Measurements from ENCODE around the gene LY6G5C. TPM values are rescaled to one million over a fixed set of nuclear protein-coding genes. Genes with fewer than 3 reads are reported as not detected.

The LY6G5C gene
- total and polyA plus RNA-seq, 2 donors = 0.37 to 4.0 TPM

GRCh38 chr6:31640612-31641011 lies 40.3 kb downstream of the LY6G5C start:
- WGBS = 94% methylated on average over 6 of the region's 6 CpGs
- H3K36me3 ChIP-seq (ENCODE audit: insufficient read depth) = peaks cover 16% of the 10 kb centered on the region
- no peak for DNase-seq (ENCODE audit: extremely low spot score)
- no peaks in the 10 kb centered on the region for H3K4me1 ChIP-seq (ENCODE audit: insufficient read depth)
- H3K27ac ChIP-seq (ENCODE audit: low read depth) = no peak overlapping the region
- no peak overlapping the region for H3K4me3 ChIP-seq (ENCODE audit: low read depth, low read length)

- H3K4me1 ChIP-seq (ENCODE audit: insufficient read depth) = no peaks in the 10 kb centered on the region
- no peak overlapping the region for H3K27ac ChIP-seq (ENCODE audit: low read depth)
- H3K36me3 ChIP-seq (ENCODE audit: insufficient read depth) = peaks cover 8% of the 10 kb centered on the region
- WGBS = 74% methylated on average over 10 of the region's 10 CpGs
- DNase-seq (ENCODE audit: extremely low spot score) = no peak
- H3K4me3 ChIP-seq (ENCODE audit: low read depth, low read length) = no peak overlapping the region
Measured at GRCh38 chr6:31639449-31639861, 41.4 kb downstream of the LY6G5C start.

- Histone ChIP-seq H3K4me1 (ENCODE audit: insufficient read depth) (no peaks in the 10 kb centered on the region), H3K27ac (ENCODE audit: low read depth) (no peak overlapping the region), H3K36me3 (ENCODE audit: insufficient read depth) (peaks cover 8% of the 10 kb centered on the region), H3K4me3 (ENCODE audit: low read depth, low read length) (no peak overlapping the region)
- DNase-seq (ENCODE audit: extremely low spot score) = no peak
- WGBS = 80% methylated on average over 9 of the region's 9 CpGs
Measured at GRCh38 chr6:31639043-31639442, 41.8 kb downstream of the LY6G5C start.

- Histone ChIP-seq H3K36me3 (ENCODE audit: insufficient read depth) (peaks cover 8% of the 10 kb centered on the region), H3K4me3 (ENCODE audit: low read depth, low read length) (no peak overlapping the region), H3K4me1 (ENCODE audit: insufficient read depth) (no peaks in the 10 kb centered on the region), H3K27ac (ENCODE audit: low read depth) (no peak overlapping the region)
- 79% methylated on average over 27 of the region's 27 CpGs for WGBS
- DNase-seq (ENCODE audit: extremely low spot score) = no peak
Measured at GRCh38 chr6:31636698-31637596, 43.9 kb downstream of the LY6G5C start.

- no peak overlapping the region for H3K27ac ChIP-seq (ENCODE audit: low read depth)
- no peak for DNase-seq (ENCODE audit: extremely low spot score)
- no peak overlapping the region for H3K4me3 ChIP-seq (ENCODE audit: low read depth, low read length)
Measured at GRCh38 chr6:31634969-31635575, 45.8 kb downstream of the LY6G5C start.

GRCh38 chr6:31634131-31634530 lies 46.7 kb downstream of the LY6G5C start:
- WGBS = 82% methylated on average over 3 of the region's 3 CpGs
- DNase-seq (ENCODE audit: extremely low spot score) = no peak
- peaks cover 10% of the 10 kb centered on the region for H3K36me3 ChIP-seq (ENCODE audit: insufficient read depth)

More at GRCh38 chr6:31634969-31635575, 45.8 kb downstream of the LY6G5C start:
- WGBS = 83% methylated on average over 11 of the region's 11 CpGs
- Histone ChIP-seq H3K4me1 (ENCODE audit: insufficient read depth) (no peaks in the 10 kb centered on the region), H3K36me3 (ENCODE audit: insufficient read depth) (peaks cover 8% of the 10 kb centered on the region)

GRCh38 chr6:31633447-31633846 lies 47.4 kb downstream of the LY6G5C start:
- 90% methylated on average over 7 of the region's 7 CpGs for WGBS
- Histone ChIP-seq H3K27ac (ENCODE audit: low read depth) (no peak overlapping the region), H3K36me3 (ENCODE audit: insufficient read depth) (peaks cover 8% of the 10 kb centered on the region), H3K4me1 (ENCODE audit: insufficient read depth) (no peaks in the 10 kb centered on the region), H3K4me3 (ENCODE audit: low read depth, low read length) (no peak overlapping the region)
- DNase-seq (ENCODE audit: extremely low spot score) = no peak

More at GRCh38 chr6:31634131-31634530, 46.7 kb downstream of the LY6G5C start:
- Histone ChIP-seq H3K4me1 (ENCODE audit: insufficient read depth) (no peaks in the 10 kb centered on the region), H3K4me3 (ENCODE audit: low read depth, low read length) (no peak overlapping the region), H3K27ac (ENCODE audit: low read depth) (no peak overlapping the region)

GRCh38 chr6:31632279-31632946 lies 48.5 kb downstream of the LY6G5C start:
- 88% methylated on average over 26 of the region's 26 CpGs for WGBS
- H3K4me1 ChIP-seq (ENCODE audit: insufficient read depth) = no peaks in the 10 kb centered on the region
- H3K36me3 ChIP-seq (ENCODE audit: insufficient read depth) = peaks cover 10% of the 10 kb centered on the region
- no peak for DNase-seq (ENCODE audit: extremely low spot score)
- no peak overlapping the region for H3K27ac ChIP-seq (ENCODE audit: low read depth)
- no peak overlapping the region for H3K4me3 ChIP-seq (ENCODE audit: low read depth, low read length)

- 84% methylated on average over 32 of the region's 32 CpGs for WGBS
- H3K4me3 ChIP-seq (ENCODE audit: low read depth, low read length) = no peak overlapping the region
- H3K27ac ChIP-seq (ENCODE audit: low read depth) = no peak overlapping the region
- no peak for DNase-seq (ENCODE audit: extremely low spot score)
- H3K36me3 ChIP-seq (ENCODE audit: insufficient read depth) = peaks cover 11% of the 10 kb centered on the region
- no peaks in the 10 kb centered on the region for H3K4me1 ChIP-seq (ENCODE audit: insufficient read depth)
Measured at GRCh38 chr6:31631681-31632278, 49.1 kb downstream of the LY6G5C start.

GRCh38 chr6:31631209-31631608 lies 49.7 kb downstream of the LY6G5C start:
- DNase-seq (ENCODE audit: extremely low spot score) = no peak
- H3K36me3 ChIP-seq (ENCODE audit: insufficient read depth) = peaks cover 11% of the 10 kb centered on the region
- no peaks in the 10 kb centered on the region for H3K4me1 ChIP-seq (ENCODE audit: insufficient read depth)
- H3K27ac ChIP-seq (ENCODE audit: low read depth) = no peak overlapping the region
- 77% methylated on average over 16 of the region's 16 CpGs for WGBS
- H3K4me3 ChIP-seq (ENCODE audit: low read depth, low read length) = no peak overlapping the region

- Histone ChIP-seq H3K36me3 (ENCODE audit: insufficient read depth) (peaks cover 16% of the 10 kb centered on the region), H3K4me3 (ENCODE audit: low read depth, low read length) (no peak overlapping the region), H3K4me1 (ENCODE audit: insufficient read depth) (no peaks in the 10 kb centered on the region), H3K27ac (ENCODE audit: low read depth) (no peak overlapping the region)
- no peak for DNase-seq (ENCODE audit: extremely low spot score)
- 91% methylated on average over 25 of the region's 25 CpGs for WGBS
Measured at GRCh38 chr6:31630177-31630934, 50.5 kb downstream of the LY6G5C start.

- Histone ChIP-seq H3K36me3 (ENCODE audit: insufficient read depth) (peaks cover 22% of the 10 kb centered on the region), H3K4me3 (ENCODE audit: low read depth, low read length) (no peak overlapping the region), H3K4me1 (ENCODE audit: insufficient read depth) (no peaks in the 10 kb centered on the region), H3K27ac (ENCODE audit: low read depth) (no peak overlapping the region)
- no peak for DNase-seq (ENCODE audit: extremely low spot score)
- 88% methylated on average over 7 of the region's 7 CpGs for WGBS
Measured at GRCh38 chr6:31629014-31629413, 51.9 kb downstream of the LY6G5C start.
